Mesenchymal stem cell (in vitro differentiated cells and primary cell): ENCODE data around the gene KRT38.
"Not testable (repeated sequence)": the region's sequence is repeated elsewhere in the genome, so short reads cannot be mapped to it uniquely, and the experiment has no call there.

Source experiments
- DNase-seq: peaks from one replicate; pipeline ENCODE4 v3.0.0-alpha.2; 2013
- H2AFZ ChIP-seq: one replicate; pipeline ENCODE4 v1.6.1; 2013; ENCODE audit warnings: low read depth, mild to moderate bottlenecking, control low read depth, inconsistent platforms, low read length, moderate library complexity
- H2AK5ac ChIP-seq: 2 replicates; pipeline ENCODE4 v1.6.1; 2013; ENCODE audit warnings: low read length, moderate library complexity, mild to moderate bottlenecking, inconsistent platforms; ENCODE audit not compliant: severe bottlenecking
- H2BK120ac ChIP-seq: one replicate; pipeline ENCODE4 v1.6.1; 2013; ENCODE audit warnings: low read depth, mild to moderate bottlenecking, inconsistent platforms, low read length, moderate library complexity
- H2BK12ac ChIP-seq, 2 experiments: one replicate each; pipeline ENCODE4 v1.6.1; 2013; ENCODE audit warnings: inconsistent platforms in 2 of 2, low read length in 2 of 2, mild to moderate bottlenecking in 2 of 2, moderate library complexity in 2 of 2, control low read depth in 1 of 2
- H2BK15ac ChIP-seq: one replicate; pipeline ENCODE4 v1.6.1; 2013; ENCODE audit warnings: mild to moderate bottlenecking, low read depth, inconsistent platforms; ENCODE audit not compliant: poor library complexity, severe bottlenecking
- H2BK5ac ChIP-seq: 2 replicates; pipeline ENCODE4 v1.6.1; 2013; ENCODE audit warnings: low read depth, mild to moderate bottlenecking, low read length, control low read depth, inconsistent platforms; ENCODE audit not compliant: poor library complexity, severe bottlenecking
- H3K14ac ChIP-seq, 2 experiments: one replicate each; pipeline ENCODE4 v1.6.1; 2013; ENCODE audit warnings: inconsistent platforms in 2 of 2, low read length in 2 of 2, control low read depth in 1 of 2, mild to moderate bottlenecking in 1 of 2, moderate library complexity in 1 of 2
- H3K18ac ChIP-seq, 2 experiments: one replicate each; pipeline ENCODE4 v1.6.1; 2013; ENCODE audit warnings: inconsistent platforms in 2 of 2, low read length in 2 of 2, control low read depth in 1 of 2, low read depth in 1 of 2, mild to moderate bottlenecking in 1 of 2
- H3K23ac ChIP-seq, 2 experiments: one replicate each; pipeline ENCODE4 v1.6.1; 2013; ENCODE audit warnings: inconsistent platforms in 2 of 2, low read length in 2 of 2, mild to moderate bottlenecking in 2 of 2, moderate library complexity in 2 of 2, control low read depth in 1 of 2
- H3K27ac ChIP-seq: 2 replicates; pipeline ENCODE4 v1.5.1; 2013; ENCODE audit warnings: mild to moderate bottlenecking, moderate library complexity, low read length, control low read depth, inconsistent platforms; ENCODE audit not compliant: poor library complexity, severe bottlenecking
- H3K27me3 ChIP-seq, 2 experiments: 2 replicates each; pipeline versions ENCODE4 v1.6.1 to v1.7.0; 2013; ENCODE audit warnings: low read length in 2 of 2, mild to moderate bottlenecking in 2 of 2, moderate library complexity in 2 of 2, control low read depth in 1 of 2, inconsistent platforms in 1 of 2; ENCODE audit not compliant: control insufficient read depth in 1 of 2, insufficient read depth in 1 of 2
- H3K36me3 ChIP-seq, 2 experiments: 2 replicates each; pipeline versions ENCODE4 v1.6.1 to v1.7.0; 2013; ENCODE audit warnings: low read length in 2 of 2, control low read depth in 1 of 2, inconsistent platforms in 1 of 2, low read depth in 1 of 2, mild to moderate bottlenecking in 1 of 2; ENCODE audit not compliant: insufficient read depth in 2 of 2, control insufficient read depth in 1 of 2
- H3K4ac ChIP-seq, 2 experiments: one replicate each; pipeline ENCODE4 v1.6.1; 2013; ENCODE audit warnings: inconsistent platforms in 2 of 2, low read length in 2 of 2, mild to moderate bottlenecking in 2 of 2, moderate library complexity in 2 of 2, control low read depth in 1 of 2, low read depth in 1 of 2
- H3K4me1 ChIP-seq: 2 replicates; pipeline ENCODE4 v1.6.1; 2013; ENCODE audit warnings: low read depth, low read length, control low read depth; ENCODE audit not compliant: control insufficient read depth, insufficient read depth
- H3K4me2 ChIP-seq: 2 replicates; pipeline ENCODE4 v1.6.1; 2013; ENCODE audit warnings: low read length, mild to moderate bottlenecking, inconsistent platforms; ENCODE audit not compliant: poor library complexity, severe bottlenecking
- H3K4me3 ChIP-seq, 2 experiments: 2 replicates each; pipeline versions ENCODE4 v1.5.1 to v1.7.0; 2013; ENCODE audit warnings: low read length in 2 of 2, mild to moderate bottlenecking in 2 of 2, control low read depth in 1 of 2, low read depth in 1 of 2; ENCODE audit not compliant: insufficient read depth in 1 of 2
- H3K79me1 ChIP-seq: replicated peaks from 2 replicates; pipeline ENCODE4 v1.6.1; 2013; ENCODE audit warnings: mild to moderate bottlenecking, control low read depth, low read length, inconsistent platforms; ENCODE audit not compliant: poor library complexity, severe bottlenecking
- H3K9ac ChIP-seq: 2 replicates; pipeline ENCODE4 v1.7.0; 2013; ENCODE audit warnings: mild to moderate bottlenecking, low read length, moderate library complexity
- H3K9me3 ChIP-seq: 2 replicates; pipeline ENCODE4 v1.7.0; 2013; ENCODE audit warnings: mild to moderate bottlenecking, low read length; ENCODE audit not compliant: control insufficient read depth
- H4K8ac ChIP-seq: one replicate; pipeline ENCODE4 v1.6.1; 2013; ENCODE audit warnings: inconsistent platforms, mild to moderate bottlenecking, low read length, moderate library complexity
- H4K91ac ChIP-seq: one replicate; pipeline ENCODE4 v1.6.1; 2013; ENCODE audit warnings: mild to moderate bottlenecking, low read length, inconsistent platforms
- WGBS: methylation state at CpG from one replicate; pipeline ENCODE4 v1.1.7; 2013; ENCODE audit warnings: mixed read lengths; 5-methylcytosine and 5-hydroxymethylcytosine counted together

Gene KRT38

GRCh38 chr17:41395611-41396010, 45.2 kb downstream of the KRT38 start:
- Histone ChIP-seq H3K23ac (no peak overlapping the region), H2BK15ac (no peak overlapping the region), H3K27ac (no peak overlapping the region), H3K36me3 (no peaks in the 10 kb centered on the region), H2AFZ (no peak overlapping the region), H3K4me3 (no peak overlapping the region), H2BK5ac (no peak overlapping the region), H2BK120ac (no peak overlapping the region), H3K9me3 (no peaks in the 10 kb centered on the region), H3K27me3 (peaks cover 0 to 29% of the 10 kb centered on the region in 2 experiments), H4K8ac (no peak overlapping the region), H3K4ac (no peak overlapping the region), H3K9ac (no peak overlapping the region), H3K14ac (no peak overlapping the region), H2AK5ac (no peak overlapping the region), H2BK12ac (no peak overlapping the region), H3K18ac (no peak overlapping the region), H3K4me1 (peaks cover 4% of the 10 kb centered on the region), H3K79me1 (no peaks in the 10 kb centered on the region), H4K91ac (no peak overlapping the region), H3K4me2 (no peak overlapping the region)
- no peak for DNase-seq
- 87% methylated on average over 1 of the region's 1 CpG for WGBS

GRCh38 chr17:41395044-41395443, 45.7 kb downstream of the KRT38 start:
- H3K4me1 ChIP-seq, H3K36me3 ChIP-seq, H3K27ac ChIP-seq, H3K4ac ChIP-seq, H3K9me3 ChIP-seq, H2AFZ ChIP-seq, H2BK15ac ChIP-seq, H4K8ac ChIP-seq, H2BK5ac ChIP-seq, H3K9ac ChIP-seq, H4K91ac ChIP-seq, H3K79me1 ChIP-seq, DNase-seq, H2AK5ac ChIP-seq, H3K18ac ChIP-seq, H3K23ac ChIP-seq, H2BK12ac ChIP-seq, H3K4me2 ChIP-seq, H2BK120ac ChIP-seq, H3K4me3 ChIP-seq, H3K14ac ChIP-seq: not testable (repeated sequence)
- WGBS = 94% methylated on average over 11 of the region's 12 CpGs
- peaks cover 0 to 27% of the 10 kb centered on the region in 2 experiments for H3K27me3 ChIP-seq

GRCh38 chr17:41394254-41394996, 46.4 kb downstream of the KRT38 start:
- 94% methylated on average over 10 of the region's 10 CpGs for WGBS
- no peak overlapping the region for H3K23ac ChIP-seq
- H3K27ac ChIP-seq = no peak overlapping the region
- no peak overlapping the region for H3K14ac ChIP-seq
- H3K9ac ChIP-seq = no peak overlapping the region
- peaks cover 4% of the 10 kb centered on the region for H3K4me1 ChIP-seq
- H3K79me1 ChIP-seq = no peaks in the 10 kb centered on the region
- no peak overlapping the region for H3K4ac ChIP-seq
- DNase-seq = no peak
- peaks cover 0 to 23% of the 10 kb centered on the region in 2 experiments for H3K27me3 ChIP-seq
- no peak overlapping the region for H2BK15ac ChIP-seq
- H2AFZ ChIP-seq = no peak overlapping the region
- no peak overlapping the region for H2AK5ac ChIP-seq
- H3K18ac ChIP-seq = no peak overlapping the region
- H2BK120ac ChIP-seq = no peak overlapping the region
- no peak overlapping the region for H2BK12ac ChIP-seq
- no peak overlapping the region for H4K8ac ChIP-seq
- no peak overlapping the region for H3K4me2 ChIP-seq
- H3K9me3 ChIP-seq = no peaks in the 10 kb centered on the region
- H3K36me3 ChIP-seq = no peaks in the 10 kb centered on the region
- no peak overlapping the region for H4K91ac ChIP-seq
- no peak overlapping the region for H3K4me3 ChIP-seq
- no peak overlapping the region for H2BK5ac ChIP-seq

GRCh38 chr17:41393826-41394225, 47.0 kb downstream of the KRT38 start:
- Histone ChIP-seq H2AFZ (no peak overlapping the region), H3K36me3 (no peaks in the 10 kb centered on the region), H2AK5ac (peak overlapping the region; percentile 47), H3K9me3 (no peaks in the 10 kb centered on the region), H2BK120ac (no peak overlapping the region), H3K27me3 (peaks cover 0 to 23% of the 10 kb centered on the region in 2 experiments), H2BK12ac (no peak overlapping the region), H3K4me3 (no peak overlapping the region), H3K79me1 (no peaks in the 10 kb centered on the region), H3K4me1 (peaks cover 4% of the 10 kb centered on the region), H3K4ac (no peak overlapping the region), H4K91ac (no peak overlapping the region), H3K23ac (no peak overlapping the region), H3K27ac (no peak overlapping the region), H3K18ac (no peak overlapping the region), H2BK5ac (no peak overlapping the region), H3K4me2 (no peak overlapping the region), H3K14ac (no peak overlapping the region), H3K9ac (no peak overlapping the region), H2BK15ac (no peak overlapping the region), H4K8ac (no peak overlapping the region)
- 99% methylated on average over 10 of the region's 10 CpGs for WGBS
- DNase-seq = no peak
